ENCODE measurements around the gene LRRC56.

Gene LRRC56

GRCh38 chr11:596374-596773, 59.0 kb downstream of the LRRC56 start:
- H3K27me3 Mint-ChIP-seq: no peaks in the 10 kb centered on the region
- peaks cover 35% of the 10 kb centered on the region for H3K36me3 Mint-ChIP-seq
- ATAC-seq: no peak
- no peak overlapping the region for H3K27ac Mint-ChIP-seq
- H3K4me1 Mint-ChIP-seq: no peaks in the 10 kb centered on the region
- no peaks in the 10 kb centered on the region for H3K9me3 Mint-ChIP-seq
- no peak overlapping the region for H3K4me3 Mint-ChIP-seq

GRCh38 chr11:597166-597725, 59.9 kb downstream of the LRRC56 start:
- Mint-ChIP-seq H3K27ac (no peak overlapping the region), H3K36me3 (peaks cover 40% of the 10 kb centered on the region)

GRCh38 chr11:598005-598680, 60.8 kb downstream of the LRRC56 start:
- no peak overlapping the region for H3K27ac Mint-ChIP-seq
- peaks cover 31% of the 10 kb centered on the region for H3K36me3 Mint-ChIP-seq
- no peaks in the 10 kb centered on the region for H3K9me3 Mint-ChIP-seq
- no peaks in the 10 kb centered on the region for H3K27me3 Mint-ChIP-seq
- no peak overlapping the region for H3K4me3 Mint-ChIP-seq
- no peaks in the 10 kb centered on the region for H3K4me1 Mint-ChIP-seq
- ATAC-seq: no peak

More at GRCh38 chr11:597166-597725, 59.9 kb downstream of the LRRC56 start:
- Mint-ChIP-seq H3K27me3 (no peaks in the 10 kb centered on the region), H3K9me3 (no peaks in the 10 kb centered on the region), H3K4me3 (no peak overlapping the region), H3K4me1 (no peaks in the 10 kb centered on the region)
- ATAC-seq: no peak

- H3K27me3 Mint-ChIP-seq: no peaks in the 10 kb centered on the region
- ATAC-seq: no peak
- no peaks in the 10 kb centered on the region for H3K9me3 Mint-ChIP-seq
- H3K4me3 Mint-ChIP-seq: no peak overlapping the region
- H3K4me1 Mint-ChIP-seq: no peaks in the 10 kb centered on the region
- H3K27ac Mint-ChIP-seq: no peak overlapping the region
- H3K36me3 Mint-ChIP-seq: peaks cover 33% of the 10 kb centered on the region
Observed at GRCh38 chr11:601573-602245, 64.4 kb downstream of the LRRC56 start.

- ATAC-seq: no peak
- no peaks in the 10 kb centered on the region for H3K9me3 Mint-ChIP-seq
- H3K4me3 Mint-ChIP-seq: no peak overlapping the region
- H3K27me3 Mint-ChIP-seq: no peaks in the 10 kb centered on the region
- no peaks in the 10 kb centered on the region for H3K4me1 Mint-ChIP-seq
- no peak overlapping the region for H3K27ac Mint-ChIP-seq
- peaks cover 34% of the 10 kb centered on the region for H3K36me3 Mint-ChIP-seq
Observed at GRCh38 chr11:603154-603553, 65.8 kb downstream of the LRRC56 start.
